ENCODE measurements around the gene HSD17B12.

The HSD17B12 gene

DNA sequence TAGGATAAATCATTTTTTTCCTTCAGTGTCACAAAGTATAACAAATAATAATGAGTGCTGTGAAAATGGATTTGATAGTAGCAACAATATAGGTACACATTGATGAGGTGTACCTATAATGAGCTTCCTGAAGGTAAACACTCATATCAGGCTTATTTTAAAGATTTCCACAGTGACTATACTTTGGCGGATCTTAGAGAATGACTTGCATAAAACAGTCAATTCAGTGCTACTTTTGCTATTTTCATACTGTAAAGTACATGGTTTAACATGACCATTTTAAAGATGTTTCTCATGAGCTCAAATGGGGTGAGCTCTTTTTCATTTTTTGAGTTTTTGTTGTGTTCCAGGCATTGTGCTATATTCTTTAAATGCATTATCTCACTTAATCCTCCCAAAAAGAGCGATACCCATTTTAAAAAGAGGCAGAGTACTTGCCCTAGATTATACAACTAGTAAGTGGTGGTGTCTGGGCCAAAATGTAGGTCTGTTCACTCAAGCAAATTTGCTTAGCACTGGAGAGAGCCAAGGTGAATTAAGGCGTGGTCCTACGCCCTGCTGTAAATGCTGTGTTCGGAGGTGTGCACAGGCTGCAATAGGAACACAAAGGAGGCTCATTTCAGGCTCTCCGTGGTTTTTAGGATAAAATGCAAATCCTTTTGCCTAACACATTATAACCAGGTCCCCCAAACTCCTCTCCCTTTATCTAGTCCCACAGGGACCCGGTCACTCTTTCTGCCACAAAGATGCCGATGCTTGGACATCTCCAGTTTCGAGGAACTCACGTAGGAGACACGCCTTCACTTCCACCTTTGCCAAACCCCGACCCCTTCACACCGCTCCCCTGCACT lies 199.5 kb downstream of the HSD17B12 start:
- ATAC-seq (ENCODE audit: insufficient read depth, low read depth): peak; percentile 3; the same call in 1 of the 3 replicates
- DNase-seq: no peak
- peak overlapping the region; percentile 94 for H2AFZ ChIP-seq (ENCODE audit: low read depth, low read length)
- no peak overlapping the region for H3K9ac ChIP-seq (ENCODE audit: low read depth, low read length)
- H3K79me2 ChIP-seq (ENCODE audit: insufficient read depth, low read length): peaks cover 10% of the 10 kb centered on the region
- H4K20me1 ChIP-seq (ENCODE audit: insufficient read depth, low read length): no peaks in the 10 kb centered on the region
- no peaks in the 10 kb centered on the region for H3K9me3 ChIP-seq (ENCODE audit: insufficient read depth, low read length, severe bottlenecking)
- H3K4me2 ChIP-seq (ENCODE audit: insufficient read depth, low read length): peak overlapping the region; percentile 67
- H3K36me3 ChIP-seq (ENCODE audit: insufficient read depth, low read length): 0 out of 2 replicates have a peak, but pooled peaks cover 5% of the 10 kb centered on the region
- peak overlapping the region in 1 of 2 experiments; percentile 89; a peak in 2 of 4 replicates for H3K4me3 ChIP-seq (ENCODE audit: low read depth in 1 of 2, low read length in 2 of 2)
- peaks cover 18% of the 10 kb centered on the region for H3K4me1 ChIP-seq (ENCODE audit: insufficient read depth, low read length)
- peak overlapping the region; percentile 53 for H3K27ac ChIP-seq (ENCODE audit: low read length)
- H3K27me3 ChIP-seq (ENCODE audit: insufficient read depth, low read length, poor library complexity): no peaks in the 10 kb centered on the region
- no peak for TF ChIP-seq EZH2 (IDR thresholded peaks at IDR 0.05; ENCODE audit: borderline replicate concordance, low read depth, low read length, severe bottlenecking)
- TF ChIP-seq, protein P1, sequence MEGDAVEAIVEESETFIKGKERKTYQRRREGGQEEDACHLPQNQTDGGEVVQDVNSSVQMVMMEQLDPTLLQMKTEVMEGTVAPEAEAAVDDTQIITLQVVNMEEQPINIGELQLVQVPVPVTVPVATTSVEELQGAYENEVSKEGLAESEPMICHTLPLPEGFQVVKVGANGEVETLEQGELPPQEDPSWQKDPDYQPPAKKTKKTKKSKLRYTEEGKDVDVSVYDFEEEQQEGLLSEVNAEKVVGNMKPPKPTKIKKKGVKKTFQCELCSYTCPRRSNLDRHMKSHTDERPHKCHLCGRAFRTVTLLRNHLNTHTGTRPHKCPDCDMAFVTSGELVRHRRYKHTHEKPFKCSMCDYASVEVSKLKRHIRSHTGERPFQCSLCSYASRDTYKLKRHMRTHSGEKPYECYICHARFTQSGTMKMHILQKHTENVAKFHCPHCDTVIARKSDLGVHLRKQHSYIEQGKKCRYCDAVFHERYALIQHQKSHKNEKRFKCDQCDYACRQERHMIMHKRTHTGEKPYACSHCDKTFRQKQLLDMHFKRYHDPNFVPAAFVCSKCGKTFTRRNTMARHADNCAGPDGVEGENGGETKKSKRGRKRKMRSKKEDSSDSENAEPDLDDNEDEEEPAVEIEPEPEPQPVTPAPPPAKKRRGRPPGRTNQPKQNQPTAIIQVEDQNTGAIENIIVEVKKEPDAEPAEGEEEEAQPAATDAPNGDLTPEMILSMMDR (IDR thresholded peaks at IDR 0.05; ENCODE audit: borderline replicate concordance, extremely low read depth, low read length, poor library complexity, severe bottlenecking): no peak

DNA sequence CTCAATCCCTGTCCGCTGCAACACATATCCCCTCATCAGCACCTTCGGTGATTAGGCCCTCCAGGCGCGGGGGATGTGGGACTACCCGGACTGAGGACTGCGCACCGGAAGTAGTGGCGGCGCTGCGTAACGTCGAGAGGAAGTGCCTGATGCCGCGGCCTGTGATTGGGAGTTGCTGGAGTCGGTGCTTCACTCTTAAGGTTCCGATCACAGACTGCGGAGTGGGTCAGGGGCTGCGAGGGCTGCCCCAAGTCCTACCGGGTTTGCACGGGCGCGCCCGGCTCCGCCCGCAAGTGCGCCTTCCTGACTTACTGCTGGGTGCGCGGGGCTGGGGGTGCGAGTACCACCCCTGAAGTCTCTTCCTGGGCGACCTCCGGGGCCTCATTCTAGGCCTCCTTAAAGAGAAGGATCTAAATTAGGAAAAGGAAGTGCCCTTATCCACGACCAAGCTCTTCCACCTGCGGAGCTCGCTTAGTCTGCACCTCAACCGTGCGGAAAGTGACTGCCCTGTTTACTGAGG lies 200.2 kb downstream of the HSD17B12 start, which contains the start of gene ALKBH3:
ALKBH3 (plus strand) TSS at position 192 of the 520 bp plus-strand sequence. CDS start 1,822 bp downstream, outside the sequence.
- Histone ChIP-seq H3K79me2 (ENCODE audit: insufficient read depth, low read length) (peaks cover 10% of the 10 kb centered on the region), H4K20me1 (ENCODE audit: insufficient read depth, low read length) (no peaks in the 10 kb centered on the region), H3K4me3 (ENCODE audit: low read depth in 1 of 2, low read length in 2 of 2) (peak within 1 kb of the TSS; percentile 69 to 89), H3K36me3 (ENCODE audit: insufficient read depth, low read length) (0 out of 2 replicates have a peak, but pooled peaks cover 5% of the 10 kb centered on the region), H3K9ac (ENCODE audit: low read depth, low read length) (peak within 1 kb of the TSS; percentile 67), H3K9me3 (ENCODE audit: insufficient read depth, low read length, severe bottlenecking) (no peaks in the 10 kb centered on the region), H2AFZ (ENCODE audit: low read depth, low read length) (peak within 1 kb of the TSS; percentile 94), H3K27me3 (ENCODE audit: insufficient read depth, low read length, poor library complexity) (no peaks in the 10 kb centered on the region), H3K4me2 (ENCODE audit: insufficient read depth, low read length) (peak within 1 kb of the TSS; percentile 85), H3K4me1 (ENCODE audit: insufficient read depth, low read length) (peaks cover 18% of the 10 kb centered on the region), H3K27ac (ENCODE audit: low read length) (peak within 1 kb of the TSS; percentile 65)
- peak; percentile 97 for ATAC-seq (ENCODE audit: insufficient read depth, low read depth)
- peak; percentile 86 for DNase-seq
- TF ChIP-seq, protein P1 (IDR thresholded peaks at IDR 0.05; ENCODE audit: borderline replicate concordance, extremely low read depth, low read length, poor library complexity, severe bottlenecking): no peak
- TF ChIP-seq EZH2 (IDR thresholded peaks at IDR 0.05; ENCODE audit: borderline replicate concordance, low read depth, low read length, severe bottlenecking): no peak

DNA sequence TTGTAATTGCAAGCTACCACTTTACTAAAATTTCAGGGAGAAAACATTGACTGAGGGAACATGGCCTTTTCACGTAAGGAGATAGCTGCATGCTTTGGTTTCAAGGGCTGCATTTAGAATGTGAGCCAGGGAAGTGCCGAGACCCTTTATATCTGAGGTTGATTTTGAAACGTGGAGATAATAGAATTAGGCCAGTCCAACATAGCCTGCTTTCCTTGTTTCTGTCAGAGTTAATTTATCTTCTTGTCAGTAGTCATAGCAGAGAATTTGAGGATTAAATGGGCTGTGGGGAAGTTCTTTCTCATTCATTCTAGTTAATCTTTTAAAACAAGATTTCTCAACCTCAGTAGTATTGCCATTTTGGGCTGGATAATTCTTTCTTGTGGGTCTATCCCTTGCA lies 212.3 kb downstream of the HSD17B12 start:
- H3K79me2 ChIP-seq (ENCODE audit: insufficient read depth, low read length): no peaks in the 10 kb centered on the region
- H3K9me3 ChIP-seq (ENCODE audit: insufficient read depth, low read length, severe bottlenecking): no peaks in the 10 kb centered on the region
- no peaks in the 10 kb centered on the region for H3K27me3 ChIP-seq (ENCODE audit: insufficient read depth, low read length, poor library complexity)
- peaks cover 24% of the 10 kb centered on the region; the same call in 1 of the 2 replicates for H3K36me3 ChIP-seq (ENCODE audit: insufficient read depth, low read length)
- no peak for TF ChIP-seq EZH2 (IDR thresholded peaks at IDR 0.05; ENCODE audit: borderline replicate concordance, low read depth, low read length, severe bottlenecking)
- TF ChIP-seq, protein P1 (IDR thresholded peaks at IDR 0.05; ENCODE audit: borderline replicate concordance, extremely low read depth, low read length, poor library complexity, severe bottlenecking): no peak
- DNase-seq (no peak), ATAC-seq (ENCODE audit: insufficient read depth, low read depth) (no peak)
- H4K20me1 ChIP-seq (ENCODE audit: insufficient read depth, low read length): no peaks in the 10 kb centered on the region
- H3K4me2 ChIP-seq (ENCODE audit: insufficient read depth, low read length): no peak overlapping the region
- no peak overlapping the region for H3K27ac ChIP-seq (ENCODE audit: low read length)
- no peak overlapping the region for H3K9ac ChIP-seq (ENCODE audit: low read depth, low read length)
- no peak overlapping the region for H3K4me3 ChIP-seq (ENCODE audit: low read depth in 1 of 2, low read length in 2 of 2)
- H2AFZ ChIP-seq (ENCODE audit: low read depth, low read length): no peak overlapping the region
- H3K4me1 ChIP-seq (ENCODE audit: insufficient read depth, low read length): no peaks in the 10 kb centered on the region

Measured in DND-41 (cell line).